DOHH2 (cell line): ENCODE measurements around the gene FNDC5.

Experiments used
- H3F3A ChIP-seq: fragments of 200-600 bp; sonication (generic), shearing (Covaris generic); 2 replicates; pipeline ENCODE4 v1.6.0; 2016; ENCODE audit warnings: antibody characterized with exemption, mild to moderate bottlenecking; ENCODE audit not compliant: control insufficient read depth, insufficient read depth
- H3K27ac ChIP-seq: fragments of 200-600 bp; sonication (generic); 2 replicates; pipeline ENCODE4 v1.5.1; 2014; ENCODE audit warnings: low read depth, mild to moderate bottlenecking, low read length, moderate library complexity
- H3K27me3 ChIP-seq: fragments of 200-600 bp; sonication (generic); 2 replicates; pipeline ENCODE4 v1.6.1; 2014; ENCODE audit warnings: mild to moderate bottlenecking, low read length, mixed read lengths; ENCODE audit not compliant: control insufficient read depth
- H3K36me3 ChIP-seq: fragments of 200-600 bp; sonication (generic); 2 replicates; pipeline ENCODE4 v1.6.1; 2014; ENCODE audit warnings: mild to moderate bottlenecking, low read length, moderate library complexity, mixed read lengths; ENCODE audit not compliant: control insufficient read depth
- H3K4me1 ChIP-seq: fragments of 200-600 bp; sonication (generic); 2 replicates; pipeline ENCODE4 v1.6.1; 2014; ENCODE audit warnings: mild to moderate bottlenecking, low read length, mixed read lengths; ENCODE audit not compliant: control insufficient read depth
- H3K4me2 ChIP-seq: fragments of 200-600 bp; sonication (generic); 2 replicates; pipeline ENCODE4 v1.6.0; 2014; ENCODE audit warnings: mild to moderate bottlenecking, low read length, moderate library complexity
- H3K4me3 ChIP-seq: fragments of 200-600 bp; sonication (generic); 2 replicates; pipeline ENCODE4 v1.5.1; 2014; ENCODE audit warnings: mild to moderate bottlenecking, low read length, mixed read lengths
- H3K79me2 ChIP-seq: fragments of 200-600 bp; sonication (generic); 2 replicates; pipeline ENCODE4 v1.6.1; 2014; ENCODE audit warnings: mild to moderate bottlenecking, low read length, mixed read lengths; ENCODE audit not compliant: control insufficient read depth
- H3K9me2 ChIP-seq: fragments of 200-600 bp; sonication (generic); replicated peaks from 2 replicates; pipeline ENCODE4 v1.6.1; 2014; ENCODE audit warnings: mild to moderate bottlenecking, low read length, mixed read lengths; ENCODE audit not compliant: control insufficient read depth
- H3K9me3 ChIP-seq: fragments of 200-600 bp; sonication (generic); 2 replicates; pipeline ENCODE4 v1.6.1; 2014; ENCODE audit warnings: antibody characterized with exemption, low read length, mixed read lengths; ENCODE audit not compliant: control insufficient read depth, insufficient read depth
- H4K20me1 ChIP-seq: fragments of 200-600 bp; sonication (generic); 2 replicates; pipeline ENCODE4 v1.6.0; 2014; ENCODE audit warnings: low read depth, mild to moderate bottlenecking, antibody characterized with exemption, low read length, moderate library complexity; ENCODE audit not compliant: control insufficient read depth, insufficient read depth
- CTCF ChIP-seq: fragments of 200-600 bp; sonication (generic); IDR thresholded peaks from one replicate; pipeline ENCODE4 v1.5.1; 2014; ENCODE audit warnings: antibody characterized with exemption, mild to moderate bottlenecking, low read depth, low read length; ENCODE audit not compliant: poor library complexity, severe bottlenecking
- EZH2phosphoT487 ChIP-seq: fragments of 200-600 bp; sonication (generic); IDR thresholded peaks from 2 replicates; pipeline ENCODE4 v1.6.1; 2017; ENCODE audit warnings: borderline replicate concordance, mild to moderate bottlenecking, antibody characterized with exemption, low read length, moderate library complexity, mixed read lengths

The FNDC5 gene

GRCh38 chr1:32877211-32878110 is 6.7 kb upstream of the FNDC5 start:
- H4K20me1 ChIP-seq = no peaks in the 10 kb centered on the region
- TF ChIP-seq CTCF = no peak
- no peak for TF ChIP-seq EZH2phosphoT487
- no peaks in the 10 kb centered on the region for H3K9me2 ChIP-seq
- H3K27me3 ChIP-seq = peaks cover 8% of the 10 kb centered on the region; the same call in 1 of the 2 replicates
- peaks cover 3% of the 10 kb centered on the region; the same call in 1 of the 2 replicates for H3F3A ChIP-seq
- peaks cover 18% of the 10 kb centered on the region for H3K4me1 ChIP-seq
- H3K4me2 ChIP-seq = no peak overlapping the region
- no peak overlapping the region for H3K4me3 ChIP-seq
- H3K27ac ChIP-seq = no peak overlapping the region
- no peaks in the 10 kb centered on the region for H3K79me2 ChIP-seq
- H3K9me3 ChIP-seq = no peaks in the 10 kb centered on the region
- H3K36me3 ChIP-seq = no peaks in the 10 kb centered on the region

- Histone ChIP-seq H3K4me2 (no peak overlapping the region), H3K79me2 (no peaks in the 10 kb centered on the region), H3F3A (peaks cover 3% of the 10 kb centered on the region; the same call in 1 of the 2 replicates), H3K4me1 (peaks cover 25% of the 10 kb centered on the region), H3K4me3 (no peak overlapping the region), H3K9me3 (no peaks in the 10 kb centered on the region), H4K20me1 (peaks cover 4% of the 10 kb centered on the region; the same call in 1 of the 2 replicates), H3K36me3 (no peaks in the 10 kb centered on the region), H3K27ac (no peak overlapping the region), H3K27me3 (peaks cover 15% of the 10 kb centered on the region), H3K9me2 (no peaks in the 10 kb centered on the region)
- TF ChIP-seq CTCF (peak; percentile 97), EZH2phosphoT487 (no peak)
Observed at GRCh38 chr1:32876341-32877210, 5.9 kb upstream of the FNDC5 start.

- H3K27ac ChIP-seq = no peak overlapping the region
- H4K20me1 ChIP-seq = peaks cover 6% of the 10 kb centered on the region; the same call in 1 of the 2 replicates
- no peaks in the 10 kb centered on the region for H3K9me3 ChIP-seq
- no peaks in the 10 kb centered on the region for H3K79me2 ChIP-seq
- H3K9me2 ChIP-seq = no peaks in the 10 kb centered on the region
- no peak overlapping the region for H3K4me3 ChIP-seq
- TF ChIP-seq CTCF = no peak
- no peak for TF ChIP-seq EZH2phosphoT487
- no peaks in the 10 kb centered on the region for H3K36me3 ChIP-seq
- H3K4me1 ChIP-seq = peaks cover 28% of the 10 kb centered on the region
- no peak overlapping the region for H3K4me2 ChIP-seq
- peaks cover 25% of the 10 kb centered on the region for H3K27me3 ChIP-seq
- H3F3A ChIP-seq = peaks cover 3% of the 10 kb centered on the region; the same call in 1 of the 2 replicates
Observed at GRCh38 chr1:32874860-32875752, 4.4 kb upstream of the FNDC5 start.
